Dermis microvascular lymphatic vessel endothelial cell (primary cell): ENCODE data around the gene EPG5. TPM values are rescaled to one million over a fixed set of nuclear protein-coding genes. Genes with fewer than 3 reads are reported as not detected.
A peak's percentile ranks its signal among the peaks of the same experiment; 100 is the strongest.
"Not testable (repeated sequence)": the region's sequence is repeated elsewhere in the genome, so short reads cannot be mapped to it uniquely, and the experiment has no call there.

Source experiments
- DNase-seq, 2 donors: peaks; one replicate each; pipeline versions ENCODE4 v3.0.0 to v3.0.0-alpha.2; 2010; ENCODE audit warnings: low read depth in 2 of 2
- total RNA-seq: library from RNA; depleted of rRNA; stranded (reverse); fragments of >200 nt; gene quantifications from 2 replicates; pipeline ENCODE4 v1.2.1, GENCODE V29; 2014

Gene EPG5, protein sequence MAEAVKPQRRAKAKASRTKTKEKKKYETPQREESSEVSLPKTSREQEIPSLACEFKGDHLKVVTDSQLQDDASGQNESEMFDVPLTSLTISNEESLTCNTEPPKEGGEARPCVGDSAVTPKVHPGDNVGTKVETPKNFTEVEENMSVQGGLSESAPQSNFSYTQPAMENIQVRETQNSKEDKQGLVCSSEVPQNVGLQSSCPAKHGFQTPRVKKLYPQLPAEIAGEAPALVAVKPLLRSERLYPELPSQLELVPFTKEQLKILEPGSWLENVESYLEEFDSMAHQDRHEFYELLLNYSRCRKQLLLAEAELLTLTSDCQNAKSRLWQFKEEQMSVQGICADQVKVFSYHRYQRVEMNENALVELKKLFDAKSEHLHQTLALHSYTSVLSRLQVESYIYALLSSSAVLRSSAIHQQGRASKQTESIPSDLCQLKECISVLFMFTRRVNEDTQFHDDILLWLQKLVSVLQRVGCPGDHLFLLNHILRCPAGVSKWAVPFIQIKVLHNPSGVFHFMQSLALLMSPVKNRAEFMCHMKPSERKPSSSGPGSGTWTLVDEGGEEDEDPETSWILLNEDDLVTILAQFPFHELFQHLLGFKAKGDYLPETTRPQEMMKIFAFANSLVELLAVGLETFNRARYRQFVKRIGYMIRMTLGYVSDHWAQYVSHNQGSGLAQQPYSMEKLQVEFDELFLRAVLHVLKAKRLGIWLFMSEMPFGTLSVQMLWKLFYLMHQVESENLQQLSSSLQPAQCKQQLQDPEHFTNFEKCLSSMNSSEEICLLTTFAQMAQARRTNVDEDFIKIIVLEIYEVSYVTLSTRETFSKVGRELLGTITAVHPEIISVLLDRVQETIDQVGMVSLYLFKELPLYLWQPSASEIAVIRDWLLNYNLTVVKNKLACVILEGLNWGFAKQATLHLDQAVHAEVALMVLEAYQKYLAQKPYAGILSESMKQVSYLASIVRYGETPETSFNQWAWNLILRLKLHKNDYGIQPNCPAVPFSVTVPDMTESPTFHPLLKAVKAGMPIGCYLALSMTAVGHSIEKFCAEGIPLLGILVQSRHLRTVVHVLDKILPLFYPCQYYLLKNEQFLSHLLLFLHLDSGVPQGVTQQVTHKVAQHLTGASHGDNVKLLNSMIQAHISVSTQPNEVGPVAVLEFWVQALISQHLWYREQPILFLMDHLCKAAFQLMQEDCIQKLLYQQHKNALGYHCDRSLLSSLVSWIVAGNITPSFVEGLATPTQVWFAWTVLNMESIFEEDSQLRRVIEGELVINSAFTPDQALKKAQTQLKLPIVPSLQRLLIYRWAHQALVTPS (N-terminal part only)
- 9.2 and 14.8 TPM in 2 replicates for total RNA-seq

- DNase-seq, result peak; percentile 89 to 97
Observed at GRCh38 chr18:45967007-45967706, at the start of gene EPG5. TSS of gene EPG5 (minus strand) at chr18:45967329. CDS start at chr18:45967239, 90 bp downstream.

- peak in 1 of 2 donors; percentile 12 for DNase-seq
Observed at GRCh38 chr18:46013484-46014189, 46.5 kb upstream of the EPG5 start.

DNA sequence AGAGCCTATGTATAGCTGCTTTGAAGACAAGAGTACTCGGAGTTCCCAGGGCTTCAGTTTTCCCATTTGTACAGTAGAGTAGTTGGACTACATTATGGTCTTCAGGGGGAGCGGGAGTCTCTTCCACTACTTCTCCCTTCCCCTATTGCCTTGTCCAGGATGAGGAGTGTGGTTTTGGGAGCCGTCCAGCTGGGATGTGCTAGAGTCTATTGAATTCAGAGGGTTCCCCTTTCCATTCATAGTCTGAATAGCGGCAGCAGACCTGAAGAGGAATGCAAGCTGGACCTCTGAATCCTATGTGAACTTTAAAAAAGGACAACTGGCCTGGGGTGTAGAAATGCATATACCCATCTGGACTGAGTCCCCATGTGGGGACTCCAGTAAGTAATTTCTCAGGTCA is 43.5 kb upstream of the EPG5 start:
- no peak for DNase-seq

- DNase-seq, result no peak
Observed at GRCh38 chr18:46010050-46010449, 42.9 kb upstream of the EPG5 start.

GRCh38 chr18:46009125-46009840 is 42.2 kb upstream of the EPG5 start:
- DNase-seq, result no peak

- no peak for DNase-seq
Observed at GRCh38 chr18:46008531-46008930, 41.4 kb upstream of the EPG5 start.

DNA sequence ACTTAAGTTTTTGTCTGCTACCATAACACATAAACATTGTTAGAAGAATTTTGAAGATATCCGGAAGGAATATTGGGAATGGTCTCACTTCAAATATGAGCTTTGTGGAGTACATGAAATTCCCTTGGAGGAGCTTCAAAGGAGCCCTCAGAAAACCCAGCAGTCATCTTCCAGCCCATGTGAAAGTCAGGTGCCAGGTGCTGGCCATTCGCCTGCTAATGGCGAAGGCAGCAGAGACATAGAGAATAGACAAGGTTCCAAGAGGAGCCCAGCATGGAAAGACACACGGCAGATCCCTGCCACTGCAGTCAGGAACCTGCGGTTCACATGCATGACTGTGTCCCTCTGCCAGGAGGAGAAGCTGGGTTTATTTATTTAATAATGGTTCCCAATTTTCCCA is 40.0 kb upstream of the EPG5 start:
- no peak for DNase-seq

DNA sequence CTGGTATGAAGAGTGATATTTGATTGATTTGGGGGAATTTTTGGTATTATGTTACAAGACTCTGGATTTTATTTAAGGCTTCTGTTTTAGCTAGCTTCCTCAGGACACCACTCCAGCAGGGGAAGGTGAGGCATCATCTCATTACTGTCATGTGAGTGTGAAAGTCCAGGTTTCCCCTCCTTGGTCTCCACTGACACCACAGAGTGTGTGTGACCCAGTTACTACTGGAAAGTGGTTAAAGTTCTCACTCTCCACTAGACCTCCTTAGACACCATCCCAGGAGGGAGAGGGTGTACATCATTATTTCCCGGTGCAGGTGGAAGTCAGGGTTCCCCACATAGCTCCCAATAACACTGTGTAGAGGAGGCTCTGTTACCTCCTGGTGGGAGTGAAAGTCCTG is 35.8 kb upstream of the EPG5 start:
- no peak for DNase-seq

DNA sequence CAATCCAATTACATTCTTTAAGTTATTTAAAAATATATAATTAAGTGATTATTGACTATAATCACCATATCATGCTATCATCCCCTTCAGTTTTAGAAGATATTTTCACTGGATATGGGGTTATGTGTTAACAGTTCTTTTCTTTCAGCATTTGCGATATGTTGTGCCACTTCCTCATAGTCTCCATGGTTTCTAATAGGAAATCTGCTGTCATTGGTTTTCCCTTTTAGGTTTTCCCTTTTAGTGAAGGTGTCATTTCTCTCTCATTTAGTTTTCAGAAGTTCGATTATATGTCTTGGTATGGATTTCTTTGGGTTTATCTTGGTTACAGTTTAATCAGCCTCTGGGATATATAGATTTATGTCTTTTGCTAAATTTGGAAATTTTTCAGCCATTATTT is 34.8 kb upstream of the EPG5 start:
- no peak for DNase-seq

DNA sequence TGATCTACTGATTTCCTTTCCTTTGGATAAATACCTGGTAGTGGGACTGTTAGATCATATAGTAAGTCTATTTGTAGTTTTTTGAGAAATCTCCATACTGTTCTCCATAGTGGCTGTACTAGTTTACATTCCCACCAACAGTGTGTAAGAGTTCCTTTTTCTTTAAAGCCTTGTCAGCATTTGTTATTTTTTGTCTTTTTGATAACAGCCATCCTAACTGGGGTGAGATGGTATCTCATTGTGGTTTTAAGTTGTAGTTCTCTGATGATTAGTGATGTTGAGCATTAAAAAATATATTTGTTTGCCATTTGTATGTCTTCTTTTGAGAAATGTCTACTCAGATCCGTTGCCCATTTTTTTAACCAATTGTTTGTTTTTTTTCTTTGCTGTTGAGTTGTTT is 33.9 kb upstream of the EPG5 start:
- DNase-seq, result no peak

- DNase-seq, result no peak
Observed at GRCh38 chr18:45999536-45999935, 32.4 kb upstream of the EPG5 start.

GRCh38 chr18:45998244-45998643 is 31.1 kb upstream of the EPG5 start:
- no peak for DNase-seq

DNA sequence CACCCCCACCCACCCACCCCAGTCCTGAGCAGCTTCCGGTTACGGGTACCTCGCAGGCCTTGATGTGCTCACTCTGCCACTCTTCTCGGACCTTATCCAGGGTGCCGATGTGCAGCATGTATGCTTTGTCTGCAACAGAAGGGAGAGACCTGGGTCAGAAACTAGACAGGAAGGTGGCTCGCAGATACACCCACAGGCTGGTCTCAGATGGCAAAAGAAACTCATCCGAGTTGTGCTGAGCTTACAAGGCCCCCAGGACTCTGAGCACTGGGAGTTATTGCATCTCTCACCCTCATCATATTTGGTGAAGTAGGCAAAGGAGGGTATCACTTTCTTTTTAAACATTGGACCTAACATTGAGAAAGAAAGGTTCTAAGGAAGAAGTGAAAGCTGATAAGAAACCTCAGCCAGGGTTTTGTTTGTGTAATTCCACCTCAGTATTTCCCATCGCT is 30.6 kb upstream of the EPG5 start:
- no peak for DNase-seq

DNA sequence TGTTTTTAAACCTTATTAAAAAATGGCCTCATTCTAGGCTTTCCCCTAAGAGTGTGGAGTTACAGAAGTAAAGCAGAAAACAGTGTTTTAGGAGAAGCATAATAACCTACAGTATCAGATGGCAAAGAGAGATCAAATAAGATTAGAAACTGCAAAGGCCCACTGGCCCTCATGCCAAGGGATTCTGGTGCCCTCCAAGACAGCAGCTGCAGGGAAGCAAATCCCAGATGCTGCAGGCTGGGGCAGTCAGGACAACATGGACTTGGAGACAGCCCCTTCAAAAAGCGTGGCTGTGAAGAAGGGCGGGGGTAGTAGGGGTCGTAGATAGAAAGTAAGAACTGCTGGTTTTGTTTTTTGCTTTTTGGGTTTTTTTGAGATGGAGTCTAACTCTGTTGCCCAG is 28.3 kb upstream of the EPG5 start:
- no peak for DNase-seq

- DNase-seq, result peak in 1 of 2 donors; percentile 18
Observed at GRCh38 chr18:45993438-45993837, 26.3 kb upstream of the EPG5 start.

DNA sequence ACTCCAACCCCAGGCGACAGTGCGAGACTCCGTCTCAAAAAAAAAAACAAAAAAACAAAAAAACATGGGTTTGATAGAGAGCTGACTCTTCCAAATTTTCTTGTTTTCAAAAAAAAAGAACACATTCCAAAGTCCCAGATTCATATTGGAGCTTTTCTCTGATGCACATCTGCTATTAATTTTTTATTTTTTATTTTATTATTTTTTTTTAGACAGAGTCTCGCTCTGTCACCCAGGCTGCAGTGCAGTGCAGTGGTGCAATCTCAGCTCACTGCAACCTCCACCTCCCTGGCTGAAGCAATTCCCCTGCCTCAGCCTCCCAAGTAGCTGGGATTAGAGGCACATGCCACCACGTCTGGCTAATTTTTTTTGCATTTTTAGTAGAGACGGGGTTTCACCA is 25.4 kb upstream of the EPG5 start:
- not testable (repeated sequence) for DNase-seq

DNA sequence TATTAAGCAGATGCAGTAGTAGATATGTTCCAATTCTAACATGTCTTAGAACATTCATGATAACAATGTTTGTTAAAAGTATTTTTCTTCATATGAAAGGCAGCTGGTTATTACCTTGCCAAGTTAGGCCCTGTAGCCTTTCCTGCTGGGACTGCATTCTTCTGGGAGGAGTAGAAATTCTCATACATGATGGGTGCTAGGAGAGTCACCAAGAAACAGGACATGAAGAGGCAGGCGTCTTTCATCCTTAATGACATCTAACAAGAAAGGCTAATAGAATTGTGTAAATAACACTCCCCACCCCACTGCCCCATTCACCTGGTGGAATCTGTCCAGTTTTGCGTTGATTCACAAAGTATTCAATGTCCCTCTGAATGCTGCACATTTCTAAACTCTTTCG is 24.7 kb upstream of the EPG5 start:
- DNase-seq, result no peak

DNA sequence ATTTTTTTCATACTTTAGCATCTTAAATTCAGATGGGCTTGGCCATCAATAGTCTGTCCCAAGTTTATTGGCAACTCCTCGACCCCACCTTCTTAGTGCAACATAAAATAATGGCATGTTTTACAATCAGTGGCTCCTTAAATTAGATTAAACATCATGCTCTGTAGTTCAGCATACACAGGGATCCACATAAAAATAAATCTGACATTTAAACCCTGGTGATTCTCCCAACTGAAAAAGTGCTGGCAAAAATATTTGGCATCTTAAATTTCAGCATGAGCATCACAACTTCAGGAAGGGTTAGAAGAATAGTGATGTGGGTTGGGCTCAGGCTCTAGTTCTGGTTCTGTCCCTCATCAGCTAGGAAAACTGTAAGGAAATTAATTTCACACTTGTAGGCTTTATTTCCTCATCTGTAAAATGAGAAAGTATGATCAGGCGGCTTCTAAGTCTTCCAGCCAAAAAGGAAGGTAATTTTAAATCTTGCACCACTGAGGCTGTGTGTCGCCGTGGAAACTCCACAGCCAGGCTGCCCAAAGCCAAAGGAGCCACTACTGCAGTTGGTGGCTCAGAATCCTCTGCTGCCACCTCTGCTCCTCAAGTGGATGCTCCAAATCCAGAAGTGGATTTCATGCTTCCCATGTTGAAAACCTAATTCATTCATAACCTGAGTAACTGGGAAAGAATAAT is 17.6 kb upstream of the EPG5 start:
- no peak for DNase-seq

GRCh38 chr18:45981821-45982220 is 14.7 kb upstream of the EPG5 start:
- DNase-seq, result no peak
